PC-3 (cell line): ENCODE results near the gene POLA2.

Experiments used
- EZH2phosphoT487 ChIP-seq: fragments of 300-600 bp; sonication (generic); IDR thresholded peaks from 2 replicates; pipeline ENCODE4 v1.6.1; 2018; ENCODE audit warnings: mild to moderate bottlenecking, antibody characterized with exemption, low read length, borderline replicate concordance
- TF ChIP-seq, protein P1 (sequence below): fragments of 300-600 bp; sonication (generic); conservative IDR thresholded peaks from 2 replicates; pipeline ENCODE4 v1.5.1; 2017; ENCODE audit warnings: antibody characterized with exemption, low read depth, mild to moderate bottlenecking, low read length

DNA sequence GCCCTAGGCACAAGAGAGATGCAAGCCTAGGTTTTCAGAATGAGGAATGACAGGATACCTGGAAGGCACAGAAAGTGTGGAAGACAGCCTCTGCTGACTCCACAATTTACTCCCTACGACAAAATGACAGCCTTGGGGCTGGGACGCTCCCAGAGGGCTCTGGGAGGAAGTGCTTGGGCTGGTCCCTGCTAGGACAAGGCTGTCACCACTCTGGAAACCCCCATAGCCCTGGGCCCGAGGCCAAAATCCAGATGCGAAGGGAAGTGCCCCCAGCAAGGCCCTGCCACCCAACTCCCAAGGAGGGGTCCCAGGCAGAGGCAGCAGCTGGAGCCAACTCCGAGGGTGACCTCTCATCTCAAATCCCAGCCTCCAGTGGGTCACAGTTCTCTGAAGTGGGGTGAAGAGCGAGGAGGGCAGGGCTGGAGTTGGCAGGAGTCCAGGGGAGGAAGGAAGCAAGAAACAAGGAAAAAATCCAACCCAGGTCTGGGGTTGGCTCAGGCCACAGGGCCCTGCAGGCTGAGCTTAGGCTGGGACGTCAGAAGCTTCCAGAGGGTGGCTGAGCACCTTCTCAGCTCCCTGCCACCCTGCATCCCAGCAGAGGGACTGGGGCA, 46.6 kb downstream of the POLA2 start:
- no peak for TF ChIP-seq EZH2phosphoT487
- TF ChIP-seq, protein P1, sequence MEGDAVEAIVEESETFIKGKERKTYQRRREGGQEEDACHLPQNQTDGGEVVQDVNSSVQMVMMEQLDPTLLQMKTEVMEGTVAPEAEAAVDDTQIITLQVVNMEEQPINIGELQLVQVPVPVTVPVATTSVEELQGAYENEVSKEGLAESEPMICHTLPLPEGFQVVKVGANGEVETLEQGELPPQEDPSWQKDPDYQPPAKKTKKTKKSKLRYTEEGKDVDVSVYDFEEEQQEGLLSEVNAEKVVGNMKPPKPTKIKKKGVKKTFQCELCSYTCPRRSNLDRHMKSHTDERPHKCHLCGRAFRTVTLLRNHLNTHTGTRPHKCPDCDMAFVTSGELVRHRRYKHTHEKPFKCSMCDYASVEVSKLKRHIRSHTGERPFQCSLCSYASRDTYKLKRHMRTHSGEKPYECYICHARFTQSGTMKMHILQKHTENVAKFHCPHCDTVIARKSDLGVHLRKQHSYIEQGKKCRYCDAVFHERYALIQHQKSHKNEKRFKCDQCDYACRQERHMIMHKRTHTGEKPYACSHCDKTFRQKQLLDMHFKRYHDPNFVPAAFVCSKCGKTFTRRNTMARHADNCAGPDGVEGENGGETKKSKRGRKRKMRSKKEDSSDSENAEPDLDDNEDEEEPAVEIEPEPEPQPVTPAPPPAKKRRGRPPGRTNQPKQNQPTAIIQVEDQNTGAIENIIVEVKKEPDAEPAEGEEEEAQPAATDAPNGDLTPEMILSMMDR, result no peak
